Activated naive CD8-positive, alpha-beta T cell treated with anti-CD3 and anti-CD28 coated beads, Interleukin-2, amount 10 ng/mL, durations not matched to agents 7 days and 5 days (primary cell): ENCODE results near the gene MYO9B. TPM values are rescaled to one million over a fixed set of nuclear protein-coding genes. Genes with fewer than 3 reads are reported as not detected.

Source experiments
- ATAC-seq: fragments of 150-1000 bp; cut with Tn5 transposase; one replicate; pipeline ENCODE4 v1.10.0; 2021; ENCODE audit warnings: low read depth, moderate library complexity
- POLR2A ChIA-PET: fragments of 350-600 bp; sonication (Branson Sonifier 250); formaldehyde crosslinking; loops from one replicate; lab custom pipeline; 2021; ENCODE audit warnings: antibody characterized with exemption; lab: Charles Lee
- DNase-seq: peaks from one replicate; pipeline ENCODE4 v3.0.0; 2021
- H3K27ac Mint-ChIP-seq: one replicate; pipeline ENCODE4 v1.8.0; 2022; ENCODE audit warnings: mild to moderate bottlenecking, mixed read lengths
- H3K27me3 Mint-ChIP-seq: one replicate; pipeline ENCODE4 v1.8.0; 2022; ENCODE audit warnings: mild to moderate bottlenecking, moderate library complexity, mixed read lengths
- H3K36me3 Mint-ChIP-seq: one replicate; pipeline ENCODE4 v1.8.0; 2021; ENCODE audit warnings: mild to moderate bottlenecking, mixed read lengths
- H3K4me1 Mint-ChIP-seq: one replicate; pipeline ENCODE4 v1.8.0; 2021; ENCODE audit warnings: mixed read lengths
- H3K4me3 Mint-ChIP-seq: one replicate; pipeline ENCODE4 v1.8.0; 2022; ENCODE audit warnings: mild to moderate bottlenecking, moderate library complexity, mixed read lengths
- H3K9me3 Mint-ChIP-seq: one replicate; pipeline ENCODE4 v1.8.0; 2021; ENCODE audit warnings: mixed read lengths
- total RNA-seq, 2 experiments: library from RNA; stranded (reverse); gene quantifications; one replicate each; pipeline ENCODE4 v1.2.3, GENCODE V29; 2021

MYO9B gene
- total RNA-seq, 2 experiments from 2014 or later = 275 to 285 TPM

DNA sequence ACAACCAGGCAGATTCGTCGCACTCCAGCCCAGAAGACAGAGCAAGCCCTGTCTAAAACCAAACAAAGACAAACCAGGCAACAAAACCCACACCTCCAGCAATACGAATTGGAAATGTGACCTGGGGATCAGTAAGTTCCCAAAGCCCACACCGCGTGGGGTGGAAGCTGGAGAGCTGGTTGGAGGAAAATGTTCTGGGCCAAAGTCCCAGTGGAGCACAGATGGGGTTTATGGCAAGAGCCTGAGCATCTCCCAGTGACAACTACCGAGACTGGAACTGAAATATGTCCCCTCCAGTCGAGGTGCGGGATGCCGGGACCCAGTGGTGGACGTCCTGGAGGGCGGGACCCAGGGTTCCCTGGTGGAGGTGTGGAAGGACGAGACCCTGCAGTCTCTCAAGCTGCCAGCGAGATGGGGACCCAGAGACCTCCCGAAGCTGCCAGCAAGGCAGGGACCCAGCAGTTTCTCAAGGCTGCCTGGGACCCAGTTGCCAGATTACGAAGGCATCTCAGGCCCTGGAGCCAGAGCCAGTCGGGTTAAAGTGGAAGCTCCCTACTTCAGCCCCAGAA lies 26.6 kb upstream of the MYO9B start:
- H3K4me1 Mint-ChIP-seq = no peaks in the 10 kb centered on the region
- H3K9me3 Mint-ChIP-seq = no peaks in the 10 kb centered on the region
- POLR2A ChIA-PET = interaction anchor here (0.6 kb wide), 1 partner anchor 151 kb away, joined by 3 read pairs; no protein-coding TSS in a partner anchor
- H3K36me3 Mint-ChIP-seq = peaks cover 3% of the 10 kb centered on the region
- no peaks in the 10 kb centered on the region for H3K27me3 Mint-ChIP-seq
- no peak for ATAC-seq
- no peak for DNase-seq
- H3K4me3 Mint-ChIP-seq = no peak overlapping the region
- H3K27ac Mint-ChIP-seq = no peak overlapping the region

DNA sequence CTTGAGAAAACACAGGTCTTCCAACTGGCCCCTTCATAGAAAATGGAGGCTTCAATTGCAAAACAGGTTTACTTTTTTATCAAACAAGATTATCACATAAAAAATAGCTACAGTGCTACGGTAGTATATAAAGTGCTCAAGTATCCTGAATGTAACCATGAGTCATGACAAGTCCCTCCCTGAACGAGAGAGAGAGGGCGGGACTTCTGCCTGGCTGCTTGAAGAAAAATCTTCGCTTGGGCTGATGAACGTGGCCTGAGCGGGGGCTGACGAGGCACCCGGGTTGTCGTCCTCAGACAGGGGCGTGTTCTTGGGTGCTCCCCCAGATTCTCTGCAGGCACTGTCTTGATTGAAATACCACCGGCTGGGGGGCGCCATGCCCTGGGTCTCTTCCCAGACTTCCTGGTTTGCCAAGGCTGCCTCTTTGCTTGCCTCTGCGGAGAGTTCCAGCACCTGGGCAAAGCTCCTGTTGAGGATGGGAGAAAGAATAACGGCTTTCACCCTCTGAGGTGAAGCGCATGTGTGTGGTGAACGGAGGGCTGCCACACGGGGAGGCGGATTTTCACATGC lies 25.8 kb upstream of the MYO9B start:
- POLR2A ChIA-PET = interaction anchor here (0.6 kb wide), 1 partner anchor 150 kb away, joined by 3 read pairs; no protein-coding TSS in a partner anchor
- Mint-ChIP-seq H3K4me1 (no peaks in the 10 kb centered on the region), H3K27me3 (no peaks in the 10 kb centered on the region), H3K27ac (no peak overlapping the region), H3K36me3 (peaks cover 3% of the 10 kb centered on the region), H3K9me3 (no peaks in the 10 kb centered on the region), H3K4me3 (no peak overlapping the region)
- no peak for DNase-seq
- no peak for ATAC-seq

DNA sequence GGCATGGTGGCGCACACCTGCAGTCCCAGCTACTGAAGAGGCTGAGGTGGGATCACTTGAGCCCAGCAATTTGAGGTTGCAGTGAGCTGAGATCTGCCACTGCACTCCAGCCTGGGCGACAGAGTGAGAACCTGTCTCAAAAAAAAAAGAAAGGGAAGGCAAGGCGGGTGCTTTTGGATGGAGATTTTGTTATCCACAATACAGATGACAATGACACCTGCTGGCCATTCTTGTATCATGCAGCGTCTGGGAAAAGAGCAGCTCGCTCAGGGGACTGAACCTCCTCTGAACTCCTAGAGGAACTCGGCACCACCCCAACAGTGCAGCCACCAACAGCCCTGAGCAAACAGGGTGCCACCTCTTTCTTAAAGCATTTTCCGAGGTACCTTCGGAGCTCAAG lies 23.1 kb upstream of the MYO9B start:
- H3K4me1 Mint-ChIP-seq = no peaks in the 10 kb centered on the region
- no peak overlapping the region for H3K27ac Mint-ChIP-seq
- DNase-seq = no peak
- no peaks in the 10 kb centered on the region for H3K9me3 Mint-ChIP-seq
- no peaks in the 10 kb centered on the region for H3K27me3 Mint-ChIP-seq
- H3K36me3 Mint-ChIP-seq = peaks cover 10% of the 10 kb centered on the region
- POLR2A ChIA-PET = interaction anchor here (0.6 kb wide), 1 partner anchor 216 kb away, joined by 9 read pairs; no protein-coding TSS in a partner anchor
- ATAC-seq = peak; percentile 39
- H3K4me3 Mint-ChIP-seq = no peak overlapping the region

DNA sequence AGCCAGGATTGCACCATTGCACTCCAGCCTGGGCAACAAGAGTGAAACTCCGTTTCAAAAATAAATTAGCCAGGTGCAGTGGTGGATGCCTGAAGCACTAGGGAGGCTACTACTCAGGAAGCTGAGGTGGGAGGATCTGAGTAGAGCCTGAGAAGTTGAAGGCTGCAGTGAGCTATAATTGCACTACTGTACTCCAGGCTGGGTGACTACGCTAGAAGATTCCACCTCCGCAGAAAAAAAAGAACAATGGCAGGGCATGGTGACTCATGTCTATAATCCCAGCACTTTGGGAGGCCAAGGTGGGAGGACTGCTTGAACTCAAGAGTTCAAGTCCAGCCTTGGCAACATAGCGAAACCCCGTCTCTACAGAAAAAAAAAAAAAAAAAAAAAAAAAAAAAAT lies 20.8 kb upstream of the MYO9B start:
- POLR2A ChIA-PET = interaction anchor here (0.7 kb wide), 1 partner anchor 21 kb away, joined by 4 read pairs; the partner anchor contains the start of gene MYO9B
- Mint-ChIP-seq H3K27ac (no peak overlapping the region), H3K4me3 (no peak overlapping the region), H3K27me3 (no peaks in the 10 kb centered on the region), H3K4me1 (no peaks in the 10 kb centered on the region), H3K36me3 (peaks cover 31% of the 10 kb centered on the region), H3K9me3 (no peaks in the 10 kb centered on the region)
- no peak for DNase-seq
- ATAC-seq = no peak

DNA sequence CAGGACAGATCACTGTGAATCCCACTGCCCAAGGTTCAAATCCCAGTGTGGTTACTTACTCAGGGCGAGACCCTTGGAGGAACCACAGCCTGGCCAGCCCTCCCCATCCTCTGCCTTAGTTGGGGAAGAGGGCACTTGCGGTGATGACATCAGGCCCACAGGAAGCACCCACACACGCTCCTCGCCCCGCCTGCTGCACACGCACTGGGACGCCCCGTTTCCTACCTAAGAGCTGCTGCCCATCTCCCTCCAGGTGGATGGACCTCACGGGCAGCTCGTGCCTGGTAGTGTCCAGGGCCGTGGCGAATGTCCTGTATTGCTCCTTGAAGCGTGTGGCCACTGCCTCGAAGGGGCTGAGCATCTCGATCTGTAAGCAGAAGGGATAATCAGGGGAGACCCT lies 19.9 kb upstream of the MYO9B start:
- peaks cover 39% of the 10 kb centered on the region for H3K36me3 Mint-ChIP-seq
- no peaks in the 10 kb centered on the region for H3K27me3 Mint-ChIP-seq
- H3K27ac Mint-ChIP-seq = no peak overlapping the region
- POLR2A ChIA-PET = no interaction called here
- H3K4me1 Mint-ChIP-seq = no peaks in the 10 kb centered on the region
- no peaks in the 10 kb centered on the region for H3K9me3 Mint-ChIP-seq
- ATAC-seq (no peak), DNase-seq (no peak)
- no peak overlapping the region for H3K4me3 Mint-ChIP-seq

DNA sequence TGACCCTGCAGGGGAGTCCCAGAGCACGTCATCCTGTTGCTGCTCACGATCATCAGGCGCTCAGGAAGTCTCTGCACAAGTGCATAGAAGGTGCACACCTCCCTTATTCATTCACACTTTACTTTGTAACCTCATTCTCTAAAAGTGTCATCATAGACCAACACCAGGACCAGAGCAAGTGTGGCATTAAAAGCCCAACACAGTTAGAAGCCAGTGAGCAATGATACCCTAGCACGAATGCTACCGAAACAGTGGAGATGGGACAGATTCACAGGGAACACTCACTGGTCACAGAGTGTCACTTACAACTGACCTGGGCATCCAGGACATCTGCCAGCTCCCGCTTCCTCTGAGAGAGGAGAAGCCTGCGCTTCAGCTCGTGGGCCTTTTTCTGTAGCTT lies 17.3 kb upstream of the MYO9B start:
- ATAC-seq = no peak
- Mint-ChIP-seq H3K27me3 (no peaks in the 10 kb centered on the region), H3K27ac (no peak overlapping the region), H3K9me3 (no peaks in the 10 kb centered on the region), H3K4me1 (no peaks in the 10 kb centered on the region), H3K36me3 (peaks cover 58% of the 10 kb centered on the region), H3K4me3 (no peak overlapping the region)
- no peak for DNase-seq
- POLR2A ChIA-PET = no interaction called here

DNA sequence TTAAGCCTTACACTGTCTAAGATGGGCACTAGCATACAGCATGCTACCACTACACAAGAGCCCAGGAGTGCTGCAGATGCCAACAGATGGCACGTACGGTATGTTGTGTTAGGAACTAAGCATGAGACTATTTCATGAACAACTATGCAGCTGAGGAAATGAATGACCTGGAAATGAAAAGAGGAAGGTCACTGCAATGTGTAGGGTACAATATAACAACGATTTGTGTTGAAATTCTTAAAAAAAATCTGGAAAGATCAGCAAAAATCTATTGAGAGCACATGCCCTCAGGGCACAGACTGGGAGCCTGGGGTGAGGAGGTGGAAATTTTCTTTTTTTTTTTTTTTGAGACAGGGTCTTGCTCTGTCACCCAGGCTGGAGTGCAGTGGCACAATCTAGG lies 14.8 kb upstream of the MYO9B start:
- H3K27ac Mint-ChIP-seq = no peak overlapping the region
- no peak overlapping the region for H3K4me3 Mint-ChIP-seq
- POLR2A ChIA-PET = no interaction called here
- no peaks in the 10 kb centered on the region for H3K9me3 Mint-ChIP-seq
- peaks cover 74% of the 10 kb centered on the region for H3K36me3 Mint-ChIP-seq
- peaks cover 17% of the 10 kb centered on the region for H3K4me1 Mint-ChIP-seq
- DNase-seq (no peak), ATAC-seq (no peak)
- no peaks in the 10 kb centered on the region for H3K27me3 Mint-ChIP-seq

DNA sequence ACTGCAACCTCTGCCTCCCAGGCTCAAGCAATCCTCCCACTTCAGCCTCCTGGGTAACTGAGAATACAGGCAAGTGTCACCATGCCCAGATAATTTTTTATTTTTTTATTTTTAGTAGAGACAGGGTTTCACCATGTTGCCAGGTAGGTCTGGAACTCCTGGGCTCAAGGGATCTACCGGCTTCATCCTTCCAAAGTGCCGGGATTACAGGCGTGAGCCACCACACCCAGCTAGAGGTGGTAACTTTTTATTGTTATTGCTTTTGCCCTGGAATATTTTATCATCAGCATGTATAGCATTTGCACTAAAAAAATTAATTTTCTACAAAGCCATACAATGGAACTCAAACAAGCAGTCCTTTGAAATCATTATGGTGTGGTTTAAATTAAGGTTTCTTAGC lies 14.4 kb upstream of the MYO9B start:
- Mint-ChIP-seq H3K9me3 (no peaks in the 10 kb centered on the region), H3K27me3 (no peaks in the 10 kb centered on the region), H3K4me3 (no peak overlapping the region), H3K4me1 (peaks cover 17% of the 10 kb centered on the region), H3K27ac (no peak overlapping the region), H3K36me3 (peaks cover 72% of the 10 kb centered on the region)
- POLR2A ChIA-PET = no interaction called here
- DNase-seq = no peak
- ATAC-seq = no peak

DNA sequence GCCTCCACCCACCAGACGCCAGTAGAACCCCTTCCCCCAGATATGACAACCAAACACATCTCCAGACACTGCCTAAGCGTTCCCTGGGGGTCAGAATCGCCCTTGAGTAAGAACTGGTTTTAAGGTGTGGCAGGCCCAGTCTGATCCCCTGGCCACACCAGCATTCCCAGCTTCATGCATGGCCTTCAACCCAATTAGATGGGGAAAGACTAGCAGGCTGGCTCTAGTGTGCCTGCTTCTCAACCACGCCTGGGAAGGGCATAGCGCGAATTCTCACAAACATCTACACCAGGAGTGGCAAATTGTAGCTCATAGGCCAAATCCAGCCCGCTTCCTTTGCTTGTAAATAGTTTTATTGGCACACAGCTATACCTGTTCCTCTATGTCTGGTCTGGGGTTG lies 13.9 kb upstream of the MYO9B start:
- ATAC-seq (no peak), DNase-seq (no peak)
- Mint-ChIP-seq H3K4me1 (peaks cover 20% of the 10 kb centered on the region), H3K27ac (no peak overlapping the region), H3K27me3 (no peaks in the 10 kb centered on the region), H3K36me3 (peaks cover 68% of the 10 kb centered on the region), H3K9me3 (no peaks in the 10 kb centered on the region), H3K4me3 (no peak overlapping the region)
- POLR2A ChIA-PET = no interaction called here

DNA sequence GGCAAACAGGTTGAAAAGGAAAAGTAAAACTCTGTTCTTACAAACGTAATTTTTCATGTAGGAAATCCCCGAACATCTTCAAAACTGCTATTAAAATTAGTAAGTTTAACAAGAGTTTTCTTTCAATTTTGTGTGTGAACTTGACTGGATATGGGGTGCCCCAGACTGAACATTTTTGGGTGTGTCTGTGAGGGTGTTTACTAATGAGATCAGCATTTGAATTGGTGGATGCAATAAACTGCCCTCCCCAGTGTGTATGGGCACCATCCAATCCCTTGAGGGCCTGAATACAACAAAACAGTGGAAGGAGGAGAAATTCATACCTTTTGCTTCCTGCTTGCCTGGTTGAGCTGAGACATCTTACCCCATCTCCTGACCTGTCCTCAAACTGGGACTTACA lies 12.1 kb upstream of the MYO9B start:
- H3K36me3 Mint-ChIP-seq = peaks cover 65% of the 10 kb centered on the region
- no peak for ATAC-seq

DNA sequence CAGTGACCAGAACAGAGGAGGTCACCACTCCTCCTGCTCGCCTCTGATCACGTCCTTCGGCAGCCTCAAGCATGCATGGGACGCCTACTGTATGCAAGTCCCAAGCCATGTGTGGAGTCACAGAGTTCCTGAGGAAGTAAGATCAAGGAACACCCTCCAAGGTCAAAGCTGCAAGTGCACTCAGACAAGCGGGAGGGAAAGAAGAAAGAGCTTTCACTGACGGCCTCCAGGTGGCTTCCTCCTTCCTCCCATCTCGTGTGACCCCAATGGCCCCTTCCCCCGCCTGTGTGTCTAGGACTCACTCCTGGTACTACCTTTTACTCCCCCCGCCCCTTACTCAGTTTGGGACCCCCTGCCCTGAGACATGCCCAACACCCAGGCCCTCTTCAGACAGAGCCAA lies 6.4 kb upstream of the MYO9B start:
- Mint-ChIP-seq H3K9me3 (no peaks in the 10 kb centered on the region), H3K27me3 (no peaks in the 10 kb centered on the region), H3K4me1 (peaks cover 50% of the 10 kb centered on the region), H3K36me3 (peaks cover 47% of the 10 kb centered on the region), H3K4me3 (no peak overlapping the region), H3K27ac (peak overlapping the region; percentile 24)
- ATAC-seq (no peak), DNase-seq (no peak)
- POLR2A ChIA-PET = interaction anchor here (0.6 to 2.1 kb wide), 5 partner anchors 16 to 237 kb away, joined by 3 to 5 read pairs (median 4); partner anchors contain the start of genes ANKLE1 and OCEL1

More for the DNA sequence above, 12.1 kb upstream of the MYO9B start:
- Mint-ChIP-seq H3K9me3 (no peaks in the 10 kb centered on the region), H3K4me1 (peaks cover 29% of the 10 kb centered on the region), H3K27ac (no peak overlapping the region), H3K4me3 (no peak overlapping the region), H3K27me3 (no peaks in the 10 kb centered on the region)
- no peak for DNase-seq
- POLR2A ChIA-PET = no interaction called here

DNA sequence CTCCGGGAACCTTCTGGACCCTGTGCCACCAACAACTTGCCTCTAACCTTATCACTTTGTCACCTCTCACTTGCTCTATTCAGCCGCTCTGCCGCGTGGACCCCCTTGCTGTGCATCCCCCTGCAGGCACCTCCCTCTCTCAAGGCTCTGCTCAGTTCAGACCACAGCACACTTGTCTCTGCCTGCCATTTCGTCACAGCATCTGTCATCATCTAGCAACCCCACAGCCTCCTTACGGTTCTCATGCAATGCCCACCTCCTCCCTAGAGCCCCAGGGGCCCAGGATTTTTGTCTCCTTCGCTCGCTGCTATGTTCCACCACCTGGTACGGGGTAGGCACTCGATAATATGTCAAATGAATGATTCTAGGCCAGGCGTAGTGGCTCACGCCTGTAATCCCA lies 5.2 kb upstream of the MYO9B start:
- DNase-seq (no peak), ATAC-seq (no peak)
- Mint-ChIP-seq H3K4me3 (no peak overlapping the region), H3K27ac (no peak overlapping the region), H3K27me3 (no peaks in the 10 kb centered on the region), H3K36me3 (peaks cover 38% of the 10 kb centered on the region), H3K9me3 (no peaks in the 10 kb centered on the region), H3K4me1 (peaks cover 42% of the 10 kb centered on the region)
- POLR2A ChIA-PET = no interaction called here

DNA sequence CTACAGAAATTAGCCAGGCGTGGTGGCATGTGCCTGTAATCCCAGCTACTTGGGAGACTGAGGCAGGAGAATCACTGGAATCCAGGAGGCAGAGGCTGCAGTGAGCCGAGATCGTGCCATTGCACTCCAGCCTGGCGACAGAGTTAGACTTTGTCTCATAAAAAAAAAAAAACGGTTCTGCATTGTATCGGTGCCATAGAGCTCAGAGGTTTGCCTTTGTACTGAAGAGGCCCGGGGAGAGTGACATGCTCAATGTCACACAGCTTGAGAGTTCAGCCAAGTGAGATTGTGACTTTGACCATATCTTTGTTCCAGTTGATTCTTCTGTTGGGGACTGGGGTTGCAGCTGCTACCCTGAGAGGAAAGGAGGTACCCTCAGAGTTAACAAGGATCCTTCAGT lies 4.7 kb upstream of the MYO9B start:
- DNase-seq = no peak
- no peak overlapping the region for H3K4me3 Mint-ChIP-seq
- H3K27me3 Mint-ChIP-seq = no peaks in the 10 kb centered on the region
- H3K27ac Mint-ChIP-seq = no peak overlapping the region
- ATAC-seq = no peak
- POLR2A ChIA-PET = no interaction called here
- no peaks in the 10 kb centered on the region for H3K9me3 Mint-ChIP-seq
- peaks cover 40% of the 10 kb centered on the region for H3K4me1 Mint-ChIP-seq
- peaks cover 38% of the 10 kb centered on the region for H3K36me3 Mint-ChIP-seq
